ENCODE data around the gene MAP7D2.
A peak's percentile ranks its signal among the peaks of the same experiment; 100 is the strongest.

The MAP7D2 gene

GRCh38 chrX:20112022-20112774 lies 4.5 kb downstream of the MAP7D2 start:
- no peak for DNase-seq (ENCODE audit: low read depth)

DNA sequence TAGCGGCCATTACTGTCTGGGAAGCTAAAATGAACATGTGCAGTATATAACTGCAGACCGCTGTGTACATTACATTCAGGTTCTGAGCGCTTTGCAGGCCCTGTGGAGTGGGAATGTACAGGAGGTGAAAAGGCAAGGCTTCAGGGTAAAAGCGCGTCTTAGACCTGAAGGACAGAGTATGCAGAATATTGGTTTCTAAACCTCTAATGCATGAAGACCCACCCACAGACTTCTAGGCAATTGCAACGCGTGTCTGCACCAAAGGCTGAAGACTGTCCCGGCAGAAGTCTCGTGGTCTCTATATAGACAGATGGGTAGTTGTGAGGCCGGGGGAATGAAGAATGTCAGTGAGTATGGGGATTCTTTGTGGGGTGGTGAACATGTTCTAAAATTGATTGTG lies 5.4 kb downstream of the MAP7D2 start:
- DNase-seq (ENCODE audit: low read depth), result no peak

- no peak for DNase-seq (ENCODE audit: low read depth)
Observed at GRCh38 chrX:20101934-20102581, 14.6 kb downstream of the MAP7D2 start.

DNA sequence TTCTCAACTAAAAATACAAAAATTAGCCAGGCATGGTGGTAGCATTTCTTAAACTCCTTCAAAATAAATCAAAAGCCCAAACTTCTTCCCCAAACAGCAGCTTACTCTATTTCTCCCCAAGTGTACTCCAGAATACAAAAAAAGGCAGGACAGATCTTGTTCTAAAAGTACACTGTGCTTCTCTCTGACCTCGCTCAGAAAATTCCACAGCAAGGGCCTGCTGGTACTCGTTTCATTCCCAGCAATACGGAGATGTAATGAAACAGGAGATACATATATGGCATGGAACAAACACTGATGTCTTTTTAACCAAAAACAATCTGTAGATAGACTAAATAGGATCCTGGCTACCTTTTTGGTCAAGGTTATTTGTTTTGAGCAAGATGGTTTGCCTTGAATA lies 25.2 kb downstream of the MAP7D2 start:
- DNase-seq (ENCODE audit: low read depth), result no peak

DNA sequence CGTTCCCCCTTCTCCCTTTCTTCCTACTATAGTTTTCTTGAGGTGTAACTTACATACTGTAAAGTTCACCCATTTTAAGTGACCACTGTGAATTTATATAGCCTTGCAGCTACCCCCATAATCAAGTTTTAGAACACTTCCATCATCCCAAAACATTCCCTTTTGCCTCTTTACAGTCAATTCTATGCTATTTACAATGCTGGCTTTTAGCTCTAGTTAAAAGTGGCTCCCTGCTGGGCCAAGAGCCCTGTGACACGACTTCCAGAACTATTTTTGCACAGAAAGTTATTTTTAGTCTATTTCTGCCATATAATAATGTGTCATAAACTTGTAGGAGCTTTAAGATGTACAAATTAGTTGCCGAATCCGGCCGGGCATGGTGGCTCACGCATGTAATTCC lies 26.9 kb downstream of the MAP7D2 start:
- DNase-seq (ENCODE audit: low read depth), result no peak

GRCh38 chrX:20080277-20080676 lies 36.4 kb downstream of the MAP7D2 start:
- DNase-seq (ENCODE audit: low read depth), result no peak

DNA sequence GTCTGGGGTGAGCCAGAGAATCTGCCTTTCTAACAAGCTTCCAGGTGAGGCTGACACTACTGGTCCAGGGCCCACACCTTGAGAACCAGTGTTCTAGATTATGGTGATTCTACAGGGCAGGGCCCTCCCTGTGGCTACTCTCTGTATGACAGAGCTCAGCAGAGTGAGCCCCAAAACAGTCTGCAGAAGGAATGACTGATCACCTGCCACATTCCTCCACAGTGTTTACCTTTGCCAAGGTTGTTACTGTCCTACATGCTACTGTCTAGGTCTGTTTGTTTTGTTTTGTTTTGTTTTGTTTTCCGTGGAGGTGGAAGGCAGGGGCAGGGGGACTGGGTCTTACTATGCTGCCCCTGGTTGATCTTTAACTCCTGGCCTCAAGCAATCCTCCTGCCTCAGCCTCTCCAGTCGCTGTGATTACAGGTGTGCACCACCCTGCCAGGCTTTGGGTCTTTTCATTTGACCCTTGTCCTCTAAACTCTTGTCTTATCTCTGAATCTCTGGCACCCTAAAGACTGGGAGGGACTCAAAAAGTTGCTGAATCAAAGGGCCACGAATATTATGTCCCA lies 45.1 kb downstream of the MAP7D2 start:
- DNase-seq (ENCODE audit: low read depth), result no peak

DNA sequence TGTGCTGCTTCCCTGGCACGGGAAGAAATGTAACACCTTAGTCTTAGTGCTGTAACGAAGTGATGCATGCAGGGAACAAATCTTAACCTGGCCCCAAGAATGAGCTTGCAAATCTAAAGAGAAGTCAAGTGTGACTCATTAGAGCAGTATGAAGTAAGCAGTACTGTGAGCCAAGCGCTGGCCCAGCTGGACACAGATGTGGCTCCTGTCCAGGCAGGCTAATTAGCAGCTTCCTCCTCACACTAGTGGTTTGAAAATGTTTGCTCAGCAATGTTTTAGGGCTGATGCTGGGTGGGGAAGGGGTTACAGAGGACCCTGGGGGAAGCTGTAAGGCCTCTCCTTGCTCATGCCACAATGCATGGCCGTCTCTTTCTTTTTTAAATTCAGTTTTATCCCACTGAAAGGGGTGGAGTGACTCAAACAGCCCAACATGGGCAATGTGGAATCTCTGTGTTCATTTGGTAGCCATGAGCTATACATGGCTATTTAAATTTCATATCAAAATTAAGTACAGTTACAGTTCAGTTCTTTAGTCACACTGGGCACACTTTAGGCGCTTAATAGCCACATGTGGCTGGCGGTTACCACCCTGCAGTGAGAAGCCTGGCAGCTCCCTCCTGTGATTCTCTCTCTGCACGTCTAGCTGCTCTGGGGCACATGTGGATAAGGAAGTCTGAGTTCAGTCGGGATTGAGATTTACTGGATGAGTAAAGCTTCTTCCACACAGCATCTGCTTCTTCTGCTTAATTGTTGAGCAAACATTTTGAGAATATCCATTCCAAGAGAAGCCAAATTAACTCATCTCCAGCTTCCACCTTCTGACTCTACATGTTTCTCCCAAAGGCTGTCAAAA lies 48.8 kb downstream of the MAP7D2 start:
- peak; percentile 80 for DNase-seq (ENCODE audit: low read depth)

GRCh38 chrX:20066968-20067708 lies 49.6 kb downstream of the MAP7D2 start:
- no peak for DNase-seq (ENCODE audit: low read depth)

GRCh38 chrX:20063716-20064351 lies 52.9 kb downstream of the MAP7D2 start:
- DNase-seq (ENCODE audit: low read depth), result no peak

- no peak for DNase-seq (ENCODE audit: low read depth)
Observed at GRCh38 chrX:20063153-20063552, 53.6 kb downstream of the MAP7D2 start.

DNA sequence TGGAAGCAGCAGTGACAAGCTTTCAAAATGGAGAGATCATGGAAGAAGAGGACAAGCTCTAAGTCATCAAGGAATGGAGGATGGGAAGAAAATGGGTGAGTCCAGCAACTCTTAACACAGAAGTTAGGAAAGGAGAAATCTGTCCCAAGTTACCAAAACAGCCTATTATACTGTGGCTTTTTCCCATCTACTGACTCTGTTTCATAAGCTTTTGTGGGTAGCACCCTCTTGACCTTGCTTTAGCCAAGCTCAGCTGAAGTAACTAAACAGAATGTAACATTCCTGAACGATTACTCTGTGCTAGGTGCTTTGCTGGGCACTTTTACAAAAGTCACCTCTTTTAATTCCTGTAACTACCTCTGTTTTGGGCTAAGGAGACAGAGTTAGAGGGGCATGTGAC lies 54.9 kb downstream of the MAP7D2 start:
- no peak for DNase-seq (ENCODE audit: low read depth)

DNA sequence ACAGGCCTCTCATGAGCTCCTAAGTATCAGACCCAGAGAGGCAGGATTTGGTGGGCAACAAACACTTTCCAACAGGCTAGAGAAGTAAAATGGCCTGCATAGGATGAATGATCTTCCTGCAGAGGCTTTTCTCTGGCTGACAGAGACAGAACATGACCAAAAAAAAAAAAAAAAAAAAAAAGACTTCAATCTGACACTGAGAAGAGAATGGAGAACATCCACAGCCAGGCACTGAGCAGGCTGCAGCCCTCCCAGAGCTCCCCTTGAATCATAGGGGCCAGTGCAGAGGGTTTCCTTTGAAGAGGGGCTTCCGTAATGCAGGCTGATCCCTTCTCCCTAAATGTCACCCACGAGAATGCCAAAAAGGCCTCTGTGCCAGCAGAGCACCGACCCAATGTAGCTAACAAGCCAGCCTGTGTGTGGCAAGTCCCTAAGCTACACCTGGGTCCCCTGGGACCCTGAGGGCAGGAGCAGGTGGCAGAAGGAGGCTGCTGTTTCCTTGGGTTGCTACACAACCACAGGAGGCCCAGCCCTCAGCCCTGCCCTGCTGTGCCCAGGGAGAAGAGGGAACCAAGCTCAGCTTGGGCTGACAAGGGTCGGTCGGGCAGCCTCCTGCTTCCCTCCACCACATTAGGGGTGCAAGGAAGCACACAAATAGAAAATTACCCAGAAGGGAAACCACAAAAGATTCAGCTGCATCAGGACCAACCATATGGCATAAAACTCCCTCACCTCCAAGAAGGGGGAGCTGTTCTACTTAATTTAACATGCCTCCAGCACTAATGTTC lies 55.6 kb downstream of the MAP7D2 start:
- no peak for DNase-seq (ENCODE audit: low read depth)

- no peak for DNase-seq (ENCODE audit: low read depth)
Observed at GRCh38 chrX:20059467-20060128, 57.1 kb downstream of the MAP7D2 start.

GRCh38 chrX:20057479-20057878 lies 59.2 kb downstream of the MAP7D2 start:
- DNase-seq (ENCODE audit: low read depth), result no peak

DNA sequence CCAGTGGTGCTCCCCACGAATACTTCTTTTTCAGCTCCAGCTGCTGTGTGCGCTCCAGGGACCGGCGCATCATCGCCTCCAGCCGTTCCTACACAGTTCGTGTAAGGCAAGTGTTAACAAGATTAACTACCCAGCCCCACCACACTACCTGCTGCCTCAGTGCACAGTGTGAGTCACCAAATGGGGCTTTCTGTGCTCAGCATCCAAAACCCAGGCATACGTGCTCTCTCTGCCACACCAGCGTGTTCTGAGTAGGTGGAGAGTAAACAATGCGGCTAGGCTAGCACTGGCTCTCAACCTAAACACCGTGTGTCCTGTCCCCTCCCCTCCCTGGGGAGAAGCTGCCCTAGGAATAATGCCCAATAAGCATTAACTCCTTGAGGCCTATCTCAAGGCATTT lies 60.0 kb downstream of the MAP7D2 start:
- DNase-seq (ENCODE audit: low read depth), result no peak

DNA sequence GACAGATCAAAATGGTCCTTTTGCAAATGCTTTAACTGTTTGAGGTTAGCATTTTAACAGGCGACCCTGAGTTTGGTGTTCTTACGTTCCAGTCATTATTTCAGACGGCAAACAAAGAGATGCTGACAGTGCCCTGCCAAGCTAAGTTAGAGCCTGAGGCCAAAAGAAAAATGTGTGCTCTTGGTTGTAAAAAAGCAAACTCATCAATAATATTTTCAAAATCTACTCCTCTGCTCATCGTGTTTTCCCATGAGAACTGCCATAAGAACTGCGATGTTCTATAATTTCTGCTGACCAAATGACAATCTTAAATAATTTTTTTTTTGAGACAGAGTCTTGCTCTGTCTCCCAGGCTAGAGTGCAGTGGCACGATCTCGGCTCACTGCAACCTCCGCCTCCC lies 63.2 kb downstream of the MAP7D2 start:
- no peak for DNase-seq (ENCODE audit: low read depth)

GRCh38 chrX:20046864-20047263 lies 69.8 kb downstream of the MAP7D2 start:
- no peak for DNase-seq (ENCODE audit: low read depth)

- no peak for DNase-seq (ENCODE audit: low read depth)
Observed at GRCh38 chrX:20046223-20046622, 70.5 kb downstream of the MAP7D2 start.

DNA sequence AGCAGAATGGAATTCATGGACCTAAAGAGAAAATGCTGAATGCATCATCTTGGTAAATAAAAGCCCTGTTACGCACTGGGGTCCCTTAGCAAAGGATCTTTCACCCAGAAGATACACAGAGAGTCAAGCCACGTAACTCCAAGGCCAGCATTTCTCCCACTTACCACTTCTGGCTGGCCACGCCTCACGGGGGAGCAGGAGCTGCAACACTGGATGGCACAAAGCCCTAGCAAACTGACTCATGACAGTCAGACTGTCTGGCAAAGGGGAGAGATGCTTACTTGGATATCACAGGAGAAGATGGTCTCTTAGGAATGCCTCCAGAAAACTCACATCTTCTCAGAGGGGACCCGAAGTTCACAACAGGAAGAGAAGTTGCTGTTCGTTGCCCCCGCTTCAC lies 74.5 kb downstream of the MAP7D2 start:
- no peak for DNase-seq (ENCODE audit: low read depth)
